GM21825 (cell line): Measurements from ENCODE around the gene FBXO24.

Experiments
- ATAC-seq: cut with Tn5 transposase; IDR thresholded peaks from one replicate; pipeline ENCODE4 v1.9.1; 2021; ENCODE audit warnings: mild to moderate bottlenecking, moderate library complexity; ENCODE audit not compliant: unreplicated experiment

FBXO24 gene

DNA sequence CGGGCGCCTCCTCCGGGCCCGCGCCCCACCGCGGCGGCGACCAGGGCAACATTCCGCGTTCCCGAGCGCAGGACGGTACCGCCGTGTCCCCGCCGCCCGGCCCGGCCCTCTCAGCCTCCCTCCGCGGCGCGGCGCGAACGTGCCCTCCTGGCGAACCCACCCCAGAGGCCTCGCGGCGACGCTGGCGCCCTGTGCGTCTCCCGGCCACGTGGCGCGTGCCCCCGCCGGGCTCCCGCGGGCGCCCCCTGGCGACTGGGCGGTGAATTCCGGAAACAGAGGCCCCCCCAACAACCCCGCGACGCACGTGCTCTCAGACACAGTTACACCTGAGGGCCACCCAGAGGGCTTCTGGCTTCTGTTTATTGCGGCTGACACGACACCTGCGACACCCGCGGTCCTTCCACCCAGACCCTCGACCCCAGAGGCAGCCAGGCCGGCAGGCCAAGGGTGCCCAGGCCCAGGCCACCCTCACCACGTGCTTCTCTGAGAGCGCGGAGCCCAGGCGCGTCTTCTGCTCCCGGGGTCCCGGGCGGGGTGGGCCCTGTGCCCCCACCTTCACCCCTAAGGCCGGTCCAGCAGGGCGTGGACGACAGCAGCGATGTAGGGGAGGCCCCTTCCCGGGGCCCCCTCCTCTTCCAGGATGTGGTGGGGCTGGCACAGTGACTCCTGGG is 12.3 kb upstream of the FBXO24 start, which contains the start of gene SAP25:
TSS of gene SAP25 (minus strand) at position 210 of the 671 bp plus-strand sequence. CDS start at position 52, 158 bp downstream.
- ATAC-seq = no peak

DNA sequence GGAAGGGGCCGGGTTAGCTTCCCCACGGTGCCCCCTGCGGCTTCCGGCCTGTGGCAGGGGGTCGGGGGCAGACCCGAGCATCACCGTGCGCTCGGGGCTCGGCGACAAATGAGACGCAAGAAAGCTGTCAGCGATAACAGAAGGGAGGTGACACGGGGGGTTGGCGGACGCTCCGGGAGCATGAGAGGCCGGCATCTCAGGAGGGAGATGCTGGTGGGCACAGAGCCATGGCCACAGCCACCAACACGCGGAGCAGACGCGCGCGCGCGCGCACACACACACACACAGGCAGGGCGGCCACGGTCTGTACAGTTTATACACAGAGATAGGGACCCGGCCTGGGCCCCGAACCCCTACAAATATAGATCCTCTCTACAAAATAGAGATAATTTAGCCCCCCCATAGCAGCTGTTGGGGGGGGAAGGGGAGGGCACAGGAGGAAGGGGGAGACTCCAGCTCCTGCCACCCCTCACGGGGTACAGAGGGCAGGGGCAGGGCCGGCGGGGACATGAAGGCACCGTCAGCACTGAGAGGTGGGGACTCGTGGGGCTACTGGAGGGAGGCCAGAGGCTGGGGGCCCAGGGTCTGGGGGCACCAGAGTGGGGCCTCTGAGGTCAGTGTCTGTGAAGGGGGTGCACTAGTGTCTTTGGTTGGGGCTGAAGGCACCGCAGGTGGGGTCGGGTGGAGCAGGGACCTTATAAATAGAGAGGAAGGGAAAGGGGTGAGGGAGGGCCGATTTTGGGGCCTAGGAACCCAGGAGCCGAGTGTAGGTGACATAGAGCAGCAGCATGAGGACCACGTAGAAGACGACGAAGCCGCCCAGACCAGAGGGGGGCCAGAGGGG is 11.5 kb upstream of the FBXO24 start:
- no peak for ATAC-seq

DNA sequence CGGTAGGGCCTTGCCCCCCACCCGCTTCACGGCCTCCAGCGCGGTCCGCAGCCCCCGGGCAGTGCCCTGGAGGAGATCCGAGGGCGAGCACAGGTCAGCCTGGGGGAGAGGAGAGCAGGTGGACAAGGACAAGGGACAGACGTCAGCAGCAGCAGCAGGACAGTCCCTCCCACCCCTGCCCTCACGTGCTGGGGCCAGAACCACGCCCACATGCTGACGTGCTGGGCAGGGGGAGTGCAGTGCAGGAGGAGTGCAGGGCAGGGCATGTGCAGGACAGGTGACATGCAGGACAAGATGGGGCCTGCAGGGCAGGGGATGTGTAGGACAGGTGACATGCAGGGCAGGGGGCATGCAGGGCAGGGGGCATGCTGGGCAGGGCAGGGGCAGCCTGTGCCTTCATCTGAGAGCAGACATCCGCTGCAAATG is 10.9 kb upstream of the FBXO24 start:
- no peak for ATAC-seq

DNA sequence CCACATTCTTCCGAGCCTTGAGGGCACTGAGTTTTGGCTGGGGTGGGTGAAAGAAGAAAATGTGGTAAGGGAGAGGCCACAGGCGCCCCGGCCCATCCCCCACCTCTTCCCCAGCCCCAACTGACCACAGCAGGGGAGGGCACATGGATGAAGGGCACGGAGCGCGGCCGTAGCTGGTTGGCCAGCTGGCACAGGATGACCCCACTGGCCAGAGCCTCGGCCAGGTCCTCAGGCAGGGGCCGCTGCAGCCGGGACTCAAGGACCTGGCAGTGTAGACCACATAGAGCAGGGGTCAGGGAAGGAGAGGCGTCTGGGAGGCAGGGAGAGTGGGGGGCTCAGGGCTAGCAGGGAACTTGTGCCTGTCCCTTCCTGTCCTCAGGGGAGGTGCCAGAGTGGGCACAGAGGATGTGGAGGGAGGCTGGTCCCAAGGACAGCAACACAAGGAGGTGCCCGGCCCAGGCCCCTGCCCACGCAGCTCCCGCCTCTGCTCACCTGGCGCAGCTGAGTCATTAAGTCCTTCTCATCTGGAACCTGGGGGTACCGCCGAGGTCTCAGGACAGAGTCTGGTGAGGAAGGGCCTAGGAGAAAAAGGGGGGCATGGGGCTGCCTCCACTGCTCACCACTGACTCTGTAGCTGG is 10.3 kb upstream of the FBXO24 start:
- no peak for ATAC-seq

DNA sequence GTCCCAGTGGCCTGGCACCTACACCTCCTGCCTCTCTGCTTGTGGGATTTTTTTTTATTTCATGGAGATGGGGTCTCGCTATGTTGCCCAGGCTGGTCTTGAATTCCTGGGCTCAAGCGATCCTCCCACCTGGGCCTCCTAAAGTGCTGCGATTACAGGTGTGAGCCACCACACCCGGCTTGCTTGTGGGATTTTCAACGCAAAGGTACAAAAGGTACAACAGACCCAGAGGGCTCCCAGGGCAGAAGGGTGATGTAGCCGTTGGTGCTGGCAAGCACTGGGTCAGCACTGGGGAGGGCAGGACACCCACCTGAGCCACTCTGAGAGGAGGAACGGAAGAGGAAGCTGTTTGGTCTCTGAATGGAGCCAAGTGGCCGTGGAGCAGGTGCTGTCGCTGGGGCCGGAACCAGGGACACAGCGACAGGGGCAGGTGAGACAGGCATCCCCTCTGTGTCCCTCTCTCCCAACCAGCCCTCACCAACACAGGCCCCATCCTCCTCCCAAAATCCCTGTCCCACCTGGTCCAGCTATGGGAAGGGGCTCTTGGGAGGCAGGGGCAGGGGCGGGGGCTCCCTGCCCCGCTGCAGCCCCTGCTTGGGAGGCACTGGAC is 9.6 kb upstream of the FBXO24 start:
- no peak for ATAC-seq

DNA sequence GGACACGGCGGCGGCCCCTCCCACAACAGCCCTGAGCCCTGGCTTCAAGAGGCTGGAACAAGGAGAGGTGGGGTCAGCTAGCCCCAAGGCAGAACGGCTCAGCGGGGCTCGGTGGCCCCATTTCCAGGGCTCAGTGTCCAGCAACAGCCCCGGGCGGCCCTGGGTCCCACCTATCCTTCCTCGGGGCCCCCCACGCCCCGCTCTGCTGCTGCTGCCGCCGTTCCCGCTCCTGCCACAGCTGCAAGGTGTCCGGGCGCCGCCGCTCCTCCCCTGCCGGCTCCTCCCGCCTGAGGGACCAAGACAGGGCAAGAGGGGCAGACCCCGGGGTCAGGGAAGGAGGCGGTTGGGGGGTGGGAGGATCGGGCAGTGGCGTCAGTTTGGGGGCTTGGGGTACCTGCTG is 9.0 kb upstream of the FBXO24 start:
- ATAC-seq = no peak

DNA sequence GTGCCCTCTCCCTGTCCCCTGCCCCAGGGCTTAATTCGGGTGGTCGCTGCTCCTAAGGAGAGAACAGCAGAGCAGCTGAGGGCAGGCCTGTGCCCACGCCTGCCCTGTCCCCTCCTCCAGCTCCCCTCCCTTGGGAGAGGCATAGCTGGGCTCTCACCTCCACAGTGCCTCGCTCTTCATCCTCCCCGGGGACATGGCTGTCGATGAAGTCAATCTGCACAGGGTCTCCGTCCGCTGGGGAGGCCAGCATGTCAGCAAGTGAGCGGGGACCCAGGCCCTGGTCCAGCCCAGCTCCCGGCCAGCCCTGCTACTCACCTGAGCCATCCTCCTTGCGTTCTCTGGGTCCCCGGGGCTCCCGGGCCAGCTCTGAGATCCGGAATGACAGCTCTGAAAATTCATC is 8.6 kb upstream of the FBXO24 start:
- no peak for ATAC-seq

DNA sequence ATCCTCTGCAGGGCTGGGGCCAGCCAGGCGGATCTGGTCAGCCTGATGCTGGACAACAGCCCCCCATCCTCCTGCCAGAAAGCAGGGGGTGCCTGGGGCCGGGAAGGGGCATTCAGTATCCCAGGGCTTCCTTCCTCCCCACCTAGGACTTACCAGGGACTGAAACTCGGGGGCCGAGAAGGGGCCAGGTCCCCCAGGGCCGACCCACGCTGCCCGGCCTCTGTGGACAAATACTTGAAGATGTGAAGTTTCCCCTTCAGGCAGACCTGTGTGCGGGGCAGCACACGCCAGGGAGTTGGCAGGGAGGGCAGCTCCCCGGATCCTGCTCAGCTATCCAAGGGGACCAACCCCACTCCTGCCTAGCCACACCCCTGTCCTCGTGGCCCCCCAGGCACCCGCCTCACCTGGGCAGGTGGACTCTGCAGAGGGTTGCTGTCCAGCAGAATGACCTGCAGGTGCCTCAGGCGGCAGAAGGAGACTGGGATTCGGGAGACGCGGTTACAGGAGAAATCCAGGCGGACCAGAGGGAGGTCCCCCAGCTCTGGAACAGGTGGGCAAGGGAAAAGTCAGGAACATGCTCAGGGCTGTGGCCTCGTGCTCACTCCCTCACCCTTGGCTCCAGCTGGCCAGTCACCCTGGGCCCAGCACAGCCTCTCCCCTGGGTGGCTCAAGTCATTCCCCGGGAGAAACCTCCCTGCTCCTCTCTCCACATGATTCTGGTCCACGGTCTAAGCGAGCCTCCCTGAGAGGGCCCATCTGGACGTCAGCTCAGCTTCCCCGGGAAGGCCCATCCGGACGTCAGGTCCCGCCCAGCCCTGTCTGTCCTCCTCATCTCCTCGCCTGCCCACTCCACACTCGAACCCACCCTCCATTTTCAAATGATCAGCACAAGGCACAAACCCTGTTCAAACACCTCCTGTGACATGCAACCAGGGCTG is 7.6 kb upstream of the FBXO24 start:
- ATAC-seq = no peak

DNA sequence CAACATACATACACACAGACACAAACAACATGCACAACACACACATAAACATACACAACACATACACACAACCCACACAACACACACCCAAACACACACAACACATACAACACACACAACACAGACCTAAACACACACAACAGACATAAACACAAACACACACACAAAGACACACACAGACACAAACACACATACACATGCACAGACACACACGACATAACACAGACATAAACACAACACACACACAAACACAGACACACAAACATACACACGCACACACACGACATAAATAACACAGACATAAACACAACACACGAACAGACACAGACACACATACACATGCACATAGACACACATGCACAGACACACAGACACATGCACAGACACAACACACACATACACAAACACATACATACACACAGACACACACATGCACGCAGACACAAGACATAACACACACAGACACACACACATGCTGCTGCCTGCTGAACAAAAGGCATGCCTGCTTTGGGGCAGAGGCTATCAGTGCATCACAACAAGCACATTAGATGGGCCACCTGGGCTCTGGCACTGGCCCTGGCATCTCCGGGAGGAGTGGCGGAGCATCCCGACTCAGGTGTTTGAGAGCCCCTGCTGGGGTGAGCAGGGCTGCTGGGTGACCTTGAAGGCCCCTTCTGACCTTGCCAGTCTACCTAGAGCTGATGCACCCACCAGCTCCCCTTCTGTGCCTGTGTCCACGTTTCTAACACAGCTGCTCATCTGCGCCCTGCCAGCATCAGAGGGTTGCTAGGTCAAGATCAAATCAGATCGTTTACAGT is 5.5 kb upstream of the FBXO24 start:
- ATAC-seq = no peak

DNA sequence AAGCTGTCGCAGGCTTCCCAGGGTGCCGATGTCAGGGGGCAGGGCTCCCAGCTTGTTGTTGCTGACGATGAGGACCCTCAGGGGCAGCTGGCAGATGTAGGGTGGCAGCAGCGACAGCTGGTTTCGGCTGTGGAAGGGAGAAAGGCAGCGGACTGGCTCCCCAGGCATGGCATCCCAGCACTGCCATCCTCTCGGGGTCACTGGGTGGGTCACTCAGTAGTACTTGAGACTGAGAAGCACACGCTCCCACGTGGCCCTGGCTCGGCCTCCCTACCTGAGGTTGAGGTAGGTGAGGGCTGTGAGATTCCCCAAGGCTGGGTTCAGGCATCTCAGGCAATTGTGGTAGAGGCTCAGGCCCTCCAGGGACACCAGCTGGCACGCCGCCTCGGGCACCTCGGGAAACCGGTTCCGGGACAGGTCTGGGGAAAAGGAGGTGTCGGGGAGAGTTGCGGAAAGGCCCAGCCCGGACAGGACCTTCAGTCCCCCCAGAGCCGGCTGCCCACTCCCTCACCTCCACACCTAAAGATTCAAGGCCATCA is 4.0 kb upstream of the FBXO24 start:
- no peak for ATAC-seq

DNA sequence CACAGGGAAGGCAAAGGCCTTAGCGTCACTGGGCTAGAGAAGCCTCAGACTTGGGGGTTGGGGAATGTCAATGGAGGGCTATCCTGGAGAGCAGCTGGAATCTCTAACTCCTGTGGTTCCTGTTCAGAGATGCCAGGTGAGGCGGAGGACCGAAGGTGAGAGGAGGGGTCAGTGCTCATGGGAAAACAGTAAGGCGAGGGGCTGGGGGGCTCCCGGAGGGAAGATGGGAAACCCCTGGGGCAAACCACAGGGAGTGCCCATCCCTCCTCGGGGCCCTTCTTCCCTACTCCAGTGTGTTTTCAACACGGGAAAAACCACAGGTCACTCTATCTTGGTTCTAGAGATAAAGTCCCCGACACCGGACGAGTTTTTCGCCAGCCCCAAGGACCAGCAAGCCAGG is 3.5 kb upstream of the FBXO24 start:
- no peak for ATAC-seq

DNA sequence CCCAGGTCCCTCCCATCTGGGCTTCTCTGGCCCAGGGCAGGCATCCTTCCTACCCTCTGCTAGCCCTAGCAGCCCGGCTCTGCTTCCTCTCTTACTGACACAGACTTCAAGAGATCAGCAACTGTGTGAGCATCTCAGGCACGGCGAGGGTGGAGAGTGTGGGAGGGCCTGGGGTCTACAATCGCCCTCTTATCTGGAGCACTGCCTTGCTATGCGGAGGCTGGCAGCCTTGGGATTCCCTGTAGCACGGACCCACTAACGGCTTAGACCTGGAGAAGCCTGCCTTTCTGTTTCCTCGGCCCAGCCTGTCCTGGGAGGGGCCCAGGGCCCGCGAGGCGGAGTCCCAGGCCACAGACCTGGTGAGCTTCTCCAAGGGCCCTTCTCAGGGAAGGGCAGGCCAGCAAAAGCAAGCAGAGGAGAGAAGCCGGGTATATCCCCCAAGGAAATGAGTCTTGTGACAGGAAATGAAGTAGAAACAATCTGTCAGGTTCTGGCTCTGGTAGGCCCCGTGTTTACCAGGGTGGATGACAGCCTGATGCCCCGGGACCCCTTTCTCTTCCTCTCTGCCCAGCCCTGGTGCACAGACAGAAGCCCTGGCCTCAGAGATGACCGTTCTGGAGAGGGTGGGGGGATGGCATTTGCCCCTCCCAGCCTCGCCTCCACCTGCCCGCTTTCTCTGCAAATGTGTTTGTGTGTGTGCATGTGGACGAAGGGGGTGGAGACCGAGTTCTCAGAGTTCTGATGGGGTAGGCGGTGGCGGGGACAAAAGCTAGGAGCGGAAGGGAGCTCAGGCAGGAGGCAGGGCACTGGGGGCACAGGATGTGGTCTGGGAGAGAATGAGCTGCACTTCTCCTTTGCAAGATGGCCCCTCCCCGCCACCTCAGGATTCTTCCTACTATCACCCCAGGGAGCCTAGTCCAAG is 2.7 kb upstream of the FBXO24 start:
- ATAC-seq = no peak

DNA sequence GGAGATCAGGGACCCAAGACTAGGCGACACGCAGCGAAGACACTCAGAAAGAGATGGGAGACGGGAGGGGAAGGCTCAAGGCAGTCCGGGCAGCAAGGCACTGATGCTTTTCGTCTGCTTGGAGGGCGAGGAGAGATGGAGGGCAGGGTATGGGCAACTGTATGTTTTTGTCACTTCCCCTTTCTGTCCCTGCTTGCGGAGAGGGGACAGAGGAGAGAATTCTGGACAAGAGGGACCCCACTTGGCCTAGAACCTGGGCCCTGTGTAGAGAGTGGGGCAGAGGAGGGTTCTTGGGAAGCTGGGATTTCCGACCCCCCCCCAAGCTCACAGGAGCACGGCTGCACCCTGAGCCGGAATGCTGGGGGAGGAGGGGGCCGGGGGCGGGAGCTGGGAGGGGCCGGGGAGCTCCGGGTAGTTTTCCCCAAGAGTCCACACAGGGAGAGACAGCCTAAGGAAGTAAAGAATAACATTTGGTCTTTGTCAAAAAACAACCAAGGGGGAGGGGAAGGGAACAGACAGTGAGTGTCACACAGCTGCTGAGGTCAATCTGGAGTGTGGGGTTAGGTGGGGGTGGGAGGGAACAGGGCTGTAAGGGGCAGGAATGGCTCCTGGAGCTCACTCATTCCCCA is 2.0 kb upstream of the FBXO24 start:
- ATAC-seq = no peak

DNA sequence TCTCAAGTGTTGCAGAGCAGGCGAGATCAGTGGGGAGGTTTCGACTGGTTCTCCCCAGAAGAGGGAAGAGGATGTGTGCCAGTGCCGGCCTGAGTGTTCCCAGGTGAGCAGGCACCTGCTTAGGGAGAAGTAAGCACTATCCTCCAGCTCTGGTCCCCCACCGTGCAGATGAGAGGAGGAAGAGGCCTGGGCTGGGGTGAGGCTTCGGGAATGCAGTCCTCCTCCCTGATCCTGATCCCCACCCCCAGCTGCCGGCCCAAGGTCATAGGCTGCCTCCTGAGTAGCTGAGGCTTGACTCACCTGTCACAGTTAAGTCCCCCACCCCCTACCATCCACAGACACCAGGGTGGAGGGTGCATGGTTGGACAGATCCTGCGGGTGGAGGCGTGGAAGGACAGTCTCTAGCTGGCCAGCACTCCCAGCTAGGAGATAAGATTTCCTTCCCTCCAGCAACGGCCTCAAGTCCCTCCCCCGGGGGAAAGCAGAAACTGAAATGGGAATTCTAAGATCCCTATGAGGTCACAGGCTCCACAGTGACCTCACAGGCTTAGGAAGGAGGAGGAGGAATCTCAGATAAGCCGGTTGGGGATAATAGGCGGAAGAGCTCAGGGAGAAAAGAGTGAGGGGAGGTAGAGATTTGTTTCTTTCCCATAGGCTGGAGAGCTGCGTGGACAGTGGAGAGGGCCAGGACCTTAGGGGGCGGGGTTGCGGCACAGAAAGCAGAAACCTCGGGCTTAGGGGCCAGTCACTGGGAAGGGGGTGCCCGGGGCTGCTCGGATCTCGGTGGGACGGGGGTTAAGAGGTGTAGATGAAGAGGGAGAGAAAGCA is 1.2 kb upstream of the FBXO24 start:
- ATAC-seq = no peak

DNA sequence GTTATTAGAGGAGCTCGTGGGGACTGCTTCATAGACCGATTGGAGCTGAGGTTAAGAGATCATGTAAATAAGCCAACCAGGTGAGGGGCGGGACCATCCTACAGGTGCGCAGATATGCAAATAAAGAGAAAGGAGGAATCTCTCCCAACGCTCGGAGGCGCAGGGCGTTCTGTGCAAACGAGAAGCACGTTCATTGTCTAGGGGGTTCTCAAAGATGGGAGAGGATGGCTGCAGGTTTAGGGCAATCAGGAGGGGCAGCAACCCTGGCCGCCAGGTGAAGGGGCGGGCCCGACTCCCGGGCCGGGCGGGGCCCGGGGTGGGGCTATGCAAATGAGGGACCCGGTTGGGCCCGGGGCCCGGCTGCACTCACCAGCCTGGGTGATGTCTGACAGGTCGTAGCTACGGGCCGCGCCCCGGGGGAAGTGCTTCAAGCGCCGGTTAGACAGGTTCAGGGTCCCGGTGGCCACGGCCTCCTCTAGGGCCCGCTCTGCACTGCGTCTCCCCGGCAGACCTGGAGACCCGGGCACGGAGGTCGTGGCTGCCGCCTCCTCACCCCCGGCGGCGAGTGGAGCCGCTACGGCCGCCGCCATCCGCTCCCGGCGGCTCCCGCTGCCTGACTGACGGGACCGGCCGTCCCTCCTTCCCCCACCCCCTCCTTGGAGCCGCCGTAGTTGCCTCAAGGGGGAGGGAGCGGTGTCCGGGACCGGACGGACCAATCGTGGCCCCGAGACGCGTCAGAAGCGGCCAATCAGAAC is 440 bp upstream of the FBXO24 start, which contains the start of gene LRCH4:
TSS of gene LRCH4 (minus strand) at position 619 of the 755 bp plus-strand sequence. CDS start at position 590, 29 bp downstream.
- ATAC-seq = peak; percentile 17

DNA sequence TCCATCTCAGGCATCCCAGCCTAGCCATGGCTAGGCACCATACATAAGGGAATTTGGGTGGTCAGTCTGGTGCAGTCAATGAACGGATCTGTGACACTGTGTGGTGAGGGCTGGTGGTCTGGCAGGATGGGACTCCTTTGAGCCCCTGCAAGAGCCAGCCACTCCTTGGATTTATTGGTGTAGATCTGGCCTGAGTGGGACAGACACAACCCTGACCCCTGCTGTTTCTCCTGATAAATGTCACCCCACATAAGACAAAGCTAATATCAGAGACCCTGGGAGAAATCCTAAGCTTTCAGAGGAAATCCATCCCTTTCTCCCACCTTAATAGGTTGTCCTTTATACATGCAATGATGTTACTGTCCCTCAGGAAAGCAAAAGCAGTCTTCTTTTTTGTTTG is 2.3 kb downstream of the FBXO24 start:
- ATAC-seq = no peak
